OCI-LY7 (cell line): ENCODE measurements around the gene AOX1. TPM values are rescaled to one million over a fixed set of nuclear protein-coding genes. Genes with fewer than 3 reads are reported as not detected.

ENCODE experiments used
- BruUV-seq: library from RNA; stranded (reverse); fragments of 400-500 nt; replicated peaks from 2 replicates; lab custom pipeline; 2021; lab: Mats Ljungman, UMichigan
- CTCF ChIA-PET: fragments of 300-600 bp; sonication (Branson Sonifier 250); formaldehyde crosslinking; loops from one replicate; lab custom pipeline; 2022; ENCODE audit warnings: antibody characterized with exemption; ENCODE audit not compliant: unreplicated experiment; lab: Charles Lee
- POLR2A ChIA-PET: fragments of 300-600 bp; sonication (Branson Sonifier 250); formaldehyde crosslinking; loops from one replicate; lab custom pipeline; 2022; ENCODE audit warnings: antibody characterized with exemption; lab: Charles Lee
- DNase-seq: peaks from one replicate; pipeline ENCODE4 v3.0.0-alpha.2; 2015; ENCODE audit warnings: low spot score
- H2AFZ ChIP-seq: fragments of 200-600 bp; sonication (generic), shearing (Covaris generic); 2 replicates; pipeline ENCODE4 v1.6.1; 2014; ENCODE audit warnings: mild to moderate bottlenecking, antibody characterized with exemption, low read length, moderate library complexity
- H3K27ac ChIP-seq: fragments of 200-600 bp; sonication (generic); 2 replicates; pipeline ENCODE4 v1.5.1; 2014; ENCODE audit warnings: mixed run types, low read depth, mild to moderate bottlenecking, moderate library complexity, low read length, inconsistent platforms; ENCODE audit not compliant: poor library complexity, severe bottlenecking
- H3K36me3 ChIP-seq: fragments of 200-600 bp; sonication (generic); 2 replicates; pipeline ENCODE4 v1.6.1; 2014; ENCODE audit warnings: mild to moderate bottlenecking, antibody characterized with exemption, low read length, moderate library complexity, mixed read lengths; ENCODE audit not compliant: insufficient read depth
- H3K4me1 ChIP-seq: fragments of 200-600 bp; sonication (generic); 2 replicates; pipeline ENCODE4 v1.5.1; 2014; ENCODE audit warnings: mild to moderate bottlenecking, low read length; ENCODE audit not compliant: insufficient read depth, poor library complexity, severe bottlenecking
- H3K4me2 ChIP-seq: fragments of 200-600 bp; sonication (generic); 2 replicates; pipeline ENCODE4 v1.6.1; 2014; ENCODE audit warnings: mild to moderate bottlenecking, low read length
- H3K4me3 ChIP-seq: fragments of 200-600 bp; sonication (generic); 2 replicates; pipeline ENCODE4 v1.5.1; 2014; ENCODE audit warnings: mild to moderate bottlenecking, low read depth, low read length; ENCODE audit not compliant: poor library complexity, severe bottlenecking
- H3K79me2 ChIP-seq: fragments of 200-600 bp; sonication (generic); 2 replicates; pipeline ENCODE4 v1.6.1; 2016; ENCODE audit warnings: low read depth, mild to moderate bottlenecking, low read length, moderate library complexity, mixed read lengths; ENCODE audit not compliant: insufficient read depth
- H3K9me2 ChIP-seq: fragments of 200-600 bp; sonication (generic); 2 replicates; pipeline ENCODE4 v1.6.1; 2016; ENCODE audit warnings: mild to moderate bottlenecking, low read length, mixed read lengths; ENCODE audit not compliant: insufficient read depth
- H3K9me3 ChIP-seq: fragments of 200-600 bp; sonication (generic); 2 replicates; pipeline ENCODE4 v1.6.1; 2014; ENCODE audit warnings: mild to moderate bottlenecking, mixed run types, low read length, mixed read lengths
- H4K20me1 ChIP-seq: fragments of 200-600 bp; sonication (generic); 2 replicates; pipeline ENCODE4 v1.6.1; 2014; ENCODE audit warnings: mild to moderate bottlenecking, antibody characterized with exemption, low read length, moderate library complexity, mixed read lengths; ENCODE audit not compliant: insufficient read depth
- CTCF ChIP-seq: fragments of 200-600 bp; sonication (generic); conservative IDR thresholded peaks from 2 replicates; pipeline ENCODE4 v1.5.1; 2014; ENCODE audit warnings: mild to moderate bottlenecking, antibody characterized with exemption, low read length, moderate library complexity, mixed read lengths
- EZH2phosphoT487 ChIP-seq: fragments of 200-600 bp; sonication (generic); IDR thresholded peaks from 2 replicates; pipeline ENCODE4 v1.6.1; 2018; ENCODE audit warnings: low read depth, borderline replicate concordance, mild to moderate bottlenecking, mixed run types, antibody characterized with exemption, low read length, moderate library complexity, mixed read lengths
- intact Hi-C: fragments of 100-400 bp; cut with micrococcal nuclease; formaldehyde crosslinking; loops from one replicate; pipeline ENCODE4 v1.10.0; 2022; ENCODE audit not compliant: unreplicated experiment
- total RNA-seq, 2 experiments: library from RNA; depleted of rRNA in 1 of 2; stranded (reverse); fragments of >200 nt in 1 of 2; shearing (Covaris generic) in 1 of 2; gene quantifications; 2 replicates each; pipeline ENCODE4 v1.2.3, GENCODE V29; 2014 to 2022

The AOX1 gene
- total RNA-seq, 2 experiments from 2014 or later = 0.06 TPM; not detected in 1

- H3K4me1 ChIP-seq = peaks cover 24% of the 10 kb centered on the region
- intact Hi-C loops = no loop called here
- H2AFZ ChIP-seq = no peak overlapping the region
- peak overlapping the region; percentile 14 for H3K4me3 ChIP-seq
- no peaks in the 10 kb centered on the region for H3K9me3 ChIP-seq
- no peaks in the 10 kb centered on the region for H4K20me1 ChIP-seq
- POLR2A ChIA-PET = interaction anchor here (1.1 kb wide), 1 partner anchor 30 kb away, joined by 7 read pairs; no protein-coding TSS in a partner anchor
- BruUV-seq = no TSS peak
- peak overlapping the region; percentile 65 for H3K4me2 ChIP-seq
- peak overlapping the region; percentile 16 for H3K27ac ChIP-seq
- no peak for TF ChIP-seq CTCF
- H3K36me3 ChIP-seq = peaks cover 32% of the 10 kb centered on the region
- no peaks in the 10 kb centered on the region for H3K9me2 ChIP-seq
- CTCF ChIA-PET = no interaction called here
- H3K79me2 ChIP-seq = no peaks in the 10 kb centered on the region
- DNase-seq = peak; percentile 49
Measured at GRCh38 chr2:200584639-200585038, 1.2 kb upstream of the AOX1 start.

- no TSS peak for BruUV-seq
- POLR2A ChIA-PET = no interaction called here
Measured at GRCh38 chr2:200585340-200585729, 479 bp upstream of the AOX1 start.

GRCh38 chr2:200586644-200586975 lies 796 bp downstream of the AOX1 start:
- no peak for DNase-seq
- TF ChIP-seq EZH2phosphoT487 (no peak), CTCF (no peak)
- Histone ChIP-seq H3K4me2 (peak overlapping the region; percentile 65; the same call in 1 of the 2 replicates), H2AFZ (no peak overlapping the region), H3K4me1 (peaks cover 24% of the 10 kb centered on the region), H4K20me1 (no peaks in the 10 kb centered on the region), H3K79me2 (no peaks in the 10 kb centered on the region), H3K9me2 (no peaks in the 10 kb centered on the region), H3K9me3 (no peaks in the 10 kb centered on the region), H3K4me3 (no peak overlapping the region), H3K36me3 (peaks cover 17% of the 10 kb centered on the region), H3K27ac (no peak overlapping the region)
- BruUV-seq = no TSS peak
- ChIA-PET CTCF (no interaction called here), POLR2A (interaction anchor here (0.8 kb wide), 1 partner anchor 14 kb away, joined by 3 read pairs; no protein-coding TSS in a partner anchor)
- intact Hi-C loops = no loop called here

More at GRCh38 chr2:200585340-200585729, 479 bp upstream of the AOX1 start:
- H3K27ac ChIP-seq = no peak overlapping the region
- H3K9me2 ChIP-seq = no peaks in the 10 kb centered on the region
- no peaks in the 10 kb centered on the region for H4K20me1 ChIP-seq
- TF ChIP-seq CTCF = no peak
- no peak for TF ChIP-seq EZH2phosphoT487
- intact Hi-C loops = no loop called here
- H3K79me2 ChIP-seq = no peaks in the 10 kb centered on the region
- CTCF ChIA-PET = no interaction called here
- H3K4me2 ChIP-seq = peak overlapping the region; percentile 65
- H3K9me3 ChIP-seq = no peaks in the 10 kb centered on the region
- H3K4me1 ChIP-seq = peaks cover 24% of the 10 kb centered on the region
- no peak for DNase-seq
- H3K36me3 ChIP-seq = peaks cover 30% of the 10 kb centered on the region
- H2AFZ ChIP-seq = no peak overlapping the region
- no peak overlapping the region for H3K4me3 ChIP-seq
